GM12865 (cell line): Measurements from ENCODE around the gene CNTNAP2.

Source experiments
- DNase-seq: peaks from one replicate; pipeline ENCODE4 v3.0.0; 2010; ENCODE audit warnings: low read depth
- H3K4me3 ChIP-seq: 2 replicates; pipeline ENCODE4 v1.5.1; 2011; ENCODE audit warnings: mild to moderate bottlenecking, low read depth, low read length, control low read depth
- TF ChIP-seq, protein P1 (sequence below): IDR thresholded peaks from 2 replicates; pipeline ENCODE4 v1.5.1; 2011; ENCODE audit warnings: low read length, control low read depth, low read depth, inconsistent platforms; ENCODE audit not compliant: insufficient read depth; ENCODE audit errors: missing control alignments

Gene CNTNAP2

DNA sequence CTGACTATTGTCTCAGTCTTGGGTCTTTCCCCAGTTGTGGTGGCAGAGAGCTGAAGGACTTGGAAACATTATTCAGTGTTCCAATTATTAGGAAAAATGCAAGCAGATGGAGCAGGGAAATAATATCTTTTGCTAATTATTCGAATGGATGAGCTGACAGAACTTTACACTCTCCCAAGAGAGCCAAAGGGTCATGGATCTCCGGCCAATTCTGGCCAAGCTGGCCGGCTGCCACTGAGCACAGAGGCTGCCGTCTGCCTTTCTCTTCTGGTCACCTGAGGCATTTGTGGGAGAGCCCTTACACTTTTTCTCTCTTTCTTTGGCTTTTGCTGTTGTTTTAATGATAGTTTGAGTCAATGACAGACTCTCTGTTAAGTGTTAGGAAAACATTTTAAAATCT is 22.2 kb upstream of the CNTNAP2 start:
- no peak overlapping the region for H3K4me3 ChIP-seq
- no peak for DNase-seq
- TF ChIP-seq, protein P1, sequence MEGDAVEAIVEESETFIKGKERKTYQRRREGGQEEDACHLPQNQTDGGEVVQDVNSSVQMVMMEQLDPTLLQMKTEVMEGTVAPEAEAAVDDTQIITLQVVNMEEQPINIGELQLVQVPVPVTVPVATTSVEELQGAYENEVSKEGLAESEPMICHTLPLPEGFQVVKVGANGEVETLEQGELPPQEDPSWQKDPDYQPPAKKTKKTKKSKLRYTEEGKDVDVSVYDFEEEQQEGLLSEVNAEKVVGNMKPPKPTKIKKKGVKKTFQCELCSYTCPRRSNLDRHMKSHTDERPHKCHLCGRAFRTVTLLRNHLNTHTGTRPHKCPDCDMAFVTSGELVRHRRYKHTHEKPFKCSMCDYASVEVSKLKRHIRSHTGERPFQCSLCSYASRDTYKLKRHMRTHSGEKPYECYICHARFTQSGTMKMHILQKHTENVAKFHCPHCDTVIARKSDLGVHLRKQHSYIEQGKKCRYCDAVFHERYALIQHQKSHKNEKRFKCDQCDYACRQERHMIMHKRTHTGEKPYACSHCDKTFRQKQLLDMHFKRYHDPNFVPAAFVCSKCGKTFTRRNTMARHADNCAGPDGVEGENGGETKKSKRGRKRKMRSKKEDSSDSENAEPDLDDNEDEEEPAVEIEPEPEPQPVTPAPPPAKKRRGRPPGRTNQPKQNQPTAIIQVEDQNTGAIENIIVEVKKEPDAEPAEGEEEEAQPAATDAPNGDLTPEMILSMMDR = no peak

GRCh38 chr7:146096994-146097393 is 19.6 kb upstream of the CNTNAP2 start:
- H3K4me3 ChIP-seq = no peak overlapping the region
- DNase-seq = no peak
- TF ChIP-seq, protein P1 = no peak

- H3K4me3 ChIP-seq = no peak overlapping the region
- TF ChIP-seq, protein P1 = no peak
- DNase-seq = no peak
Observed at GRCh38 chr7:146106319-146106718, 10.3 kb upstream of the CNTNAP2 start.

DNA sequence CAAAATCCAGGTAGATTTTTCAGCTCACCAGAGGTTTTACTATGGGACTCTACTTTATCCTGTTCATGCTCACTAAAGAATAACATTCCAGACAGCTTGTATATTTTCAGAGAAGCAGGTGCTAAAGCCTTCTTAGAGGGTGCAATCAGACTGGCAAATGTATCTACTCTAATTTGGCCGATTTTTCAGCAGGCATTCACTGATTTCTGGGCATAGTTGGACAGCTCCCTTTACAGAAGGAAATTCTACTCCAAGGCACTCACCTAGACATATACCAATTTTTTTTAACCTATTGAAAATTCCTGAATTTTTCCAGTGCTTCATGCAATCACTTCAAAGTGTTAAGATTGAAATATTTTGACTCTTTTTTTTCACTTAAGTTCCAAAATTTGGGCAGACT is 3.8 kb upstream of the CNTNAP2 start:
- no peak for DNase-seq
- H3K4me3 ChIP-seq = no peak overlapping the region
- TF ChIP-seq, protein P1 = no peak

GRCh38 chr7:146115548-146115850 is 1.1 kb upstream of the CNTNAP2 start:
- TF ChIP-seq, protein P1 = no peak
- H3K4me3 ChIP-seq = no peak overlapping the region
- DNase-seq = no peak

- TF ChIP-seq, protein P1 = no peak
- DNase-seq = peak; percentile 4
- H3K4me3 ChIP-seq = no peak overlapping the region
Observed at GRCh38 chr7:146115851-146116520, 615 bp upstream of the CNTNAP2 start.

DNA sequence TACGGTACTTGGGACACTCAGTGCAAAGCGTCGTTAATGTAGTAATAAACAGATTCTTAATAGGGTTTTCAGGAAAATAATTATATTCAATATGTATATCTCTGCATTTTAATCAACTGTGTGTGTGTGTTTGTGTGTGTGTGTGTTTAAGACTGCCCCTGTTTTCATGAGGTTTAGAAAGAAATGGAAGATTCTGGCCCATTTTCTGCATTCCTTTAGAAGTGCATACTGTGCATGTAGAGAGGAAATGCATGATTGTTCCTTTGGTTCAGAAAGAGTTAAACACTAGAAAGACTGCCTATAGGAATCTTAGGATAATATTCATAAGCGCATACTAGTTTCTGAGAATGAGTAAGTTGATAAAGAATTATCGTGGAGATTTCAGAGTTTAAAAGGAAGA is 975 bp downstream of the CNTNAP2 start:
- DNase-seq = no peak
- TF ChIP-seq, protein P1 = no peak
- no peak overlapping the region for H3K4me3 ChIP-seq
